Fibroblast of skin of left quadriceps (primary cell): ENCODE data around the gene PRKCE.
"Not testable (repeated sequence)": the region's sequence is repeated elsewhere in the genome, so short reads cannot be mapped to it uniquely, and the experiment has no call there.

ENCODE experiments used
- DNase-seq, 2 experiments: peaks; one replicate each; pipeline ENCODE4 v3.0.0-alpha.2; 2013; ENCODE audit warnings: low read depth in 2 of 2

Gene PRKCE

GRCh38 chr2:45889620-45890370 lies 238.3 kb downstream of the PRKCE start:
- DNase-seq, result no peak

DNA sequence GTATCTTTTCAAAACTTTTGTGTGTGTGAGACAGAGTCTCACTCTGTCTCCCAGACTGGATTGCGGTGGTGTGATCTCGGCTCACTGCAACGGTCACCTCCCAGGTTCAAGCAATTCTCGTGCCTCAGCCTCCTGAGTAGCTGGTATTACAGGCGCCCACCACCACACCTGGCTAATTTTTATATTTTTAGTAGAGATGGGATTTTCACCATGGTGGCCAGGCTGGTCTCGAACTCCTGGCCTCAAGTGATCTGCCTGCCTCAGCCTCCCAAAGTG lies 238.8 kb downstream of the PRKCE start:
- DNase-seq, result not testable (repeated sequence)

GRCh38 chr2:45890819-45891218 lies 239.3 kb downstream of the PRKCE start:
- no peak for DNase-seq

- no peak for DNase-seq
These were observed 240.4 kb downstream of the PRKCE start for GRCh38 chr2:45891719-45892424.

DNA sequence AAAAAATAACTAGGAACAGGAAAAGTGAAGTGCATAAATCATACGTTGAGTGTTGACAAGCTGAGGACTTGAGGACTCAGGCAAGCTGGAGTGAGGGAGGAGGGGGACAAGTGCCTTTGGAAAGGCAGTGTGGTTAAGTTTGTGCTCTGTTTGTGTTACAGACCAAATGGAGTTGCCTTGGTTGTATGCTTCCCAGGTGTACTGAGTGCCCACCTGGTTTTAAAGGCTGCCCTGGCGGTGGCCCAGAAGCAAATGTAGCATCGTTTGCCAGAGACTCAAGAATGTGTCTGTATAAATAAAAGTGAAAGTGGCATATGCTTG lies 240.9 kb downstream of the PRKCE start:
- peak; percentile 52 for DNase-seq

DNA sequence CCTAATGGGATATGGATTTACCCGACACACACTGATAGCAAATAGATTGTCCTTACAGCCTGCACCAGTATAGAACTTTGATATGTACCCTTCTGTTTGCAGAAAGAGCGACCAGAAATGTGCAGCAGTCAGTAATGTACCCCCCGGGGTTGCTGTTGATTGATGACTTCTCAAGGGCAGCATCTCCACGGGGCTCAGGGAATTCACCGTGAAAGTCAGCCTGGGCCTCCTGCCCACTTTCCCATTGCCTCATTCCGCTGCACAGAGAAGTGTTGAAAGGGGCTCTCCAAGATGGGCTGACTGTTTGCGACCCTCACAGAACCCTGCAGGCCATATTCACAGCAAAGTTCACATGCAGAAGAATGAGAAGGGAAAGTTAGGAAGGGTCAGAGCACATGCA lies 241.3 kb downstream of the PRKCE start:
- DNase-seq, result peak; percentile 60 to 61

DNA sequence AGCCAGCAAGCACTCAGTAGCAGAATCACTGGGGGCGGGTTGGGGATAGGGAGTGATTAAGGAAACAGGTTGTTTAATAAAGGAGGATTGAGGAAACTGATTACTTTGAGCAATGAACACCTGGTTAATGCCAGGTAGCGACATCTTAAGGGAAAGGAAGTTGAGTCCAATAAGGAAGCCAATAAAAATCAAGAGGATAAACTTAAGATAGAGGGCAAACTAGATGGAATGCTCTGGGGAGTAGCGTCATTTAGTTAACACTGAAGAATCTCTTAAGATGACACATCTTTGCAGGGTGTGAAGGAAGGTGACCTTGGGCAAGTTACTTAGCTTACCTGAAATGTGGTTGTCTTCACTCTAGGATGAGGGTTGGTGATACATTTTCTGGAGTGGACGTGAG lies 242.7 kb downstream of the PRKCE start:
- no peak for DNase-seq

- DNase-seq, result peak; percentile 69 to 75
These were observed 243.9 kb downstream of the PRKCE start for GRCh38 chr2:45895241-45895861.

- DNase-seq, result no peak
These were observed 244.8 kb downstream of the PRKCE start for GRCh38 chr2:45896311-45896710.

DNA sequence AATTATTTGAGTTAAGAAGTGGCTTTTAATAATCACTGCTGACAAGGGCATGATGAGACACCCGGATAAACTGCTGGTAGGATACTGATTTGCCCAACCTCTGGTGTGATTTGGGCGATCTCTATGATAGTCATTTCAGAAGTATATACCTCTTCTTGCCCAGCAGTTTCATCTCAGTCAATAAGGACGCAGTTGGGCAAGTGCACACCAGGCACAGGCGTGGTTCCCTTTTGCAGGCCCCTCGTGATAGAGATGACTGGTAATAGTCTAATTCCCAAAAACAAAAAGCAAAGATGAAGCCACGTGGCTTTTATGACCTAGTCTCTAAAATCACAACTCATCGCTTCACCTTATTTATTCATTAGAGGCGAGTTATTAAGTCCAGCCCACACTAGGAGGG lies 246.4 kb downstream of the PRKCE start:
- DNase-seq, result no peak

DNA sequence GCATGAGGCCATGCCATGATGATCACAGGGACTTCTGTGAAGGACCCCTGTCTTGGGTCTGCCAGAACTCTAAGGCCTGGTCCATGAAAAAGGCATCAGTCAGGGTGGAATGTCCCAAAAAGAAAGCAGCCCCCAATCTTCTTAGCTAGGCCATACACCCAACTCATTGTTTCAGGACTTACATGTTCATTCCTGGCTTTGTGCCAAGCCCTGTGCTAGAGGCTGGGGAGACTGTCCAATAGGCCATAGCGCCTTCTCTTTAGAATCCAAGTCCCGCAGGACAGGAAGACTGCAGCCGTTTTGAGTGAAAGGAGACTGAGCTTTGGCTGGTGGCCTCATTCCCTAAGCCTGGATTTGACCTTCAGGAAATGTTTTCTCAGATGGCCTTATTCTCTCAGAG lies 247.3 kb downstream of the PRKCE start:
- DNase-seq, result no peak

DNA sequence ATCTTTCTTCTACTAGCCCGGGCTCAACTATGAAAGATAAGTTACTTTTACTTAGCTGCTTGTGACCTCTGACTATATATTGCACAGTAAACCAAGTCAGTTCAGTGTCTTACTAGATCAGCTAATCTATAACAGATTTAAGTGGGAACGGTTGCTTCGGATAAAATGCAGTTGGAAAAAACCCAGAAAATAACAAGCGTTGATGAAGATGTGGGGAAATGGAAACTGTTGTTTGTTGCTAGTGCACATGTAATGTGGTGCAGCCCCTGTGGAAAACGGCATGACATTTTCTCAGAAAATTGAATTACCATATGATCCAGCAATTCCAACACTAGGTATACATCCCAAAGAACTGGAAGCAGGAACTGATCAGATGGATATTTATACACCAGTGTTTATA lies 248.5 kb downstream of the PRKCE start:
- DNase-seq, result peak in 1 of 2 experiments; percentile 10

GRCh38 chr2:45901468-45902032 lies 250.1 kb downstream of the PRKCE start:
- DNase-seq, result no peak

DNA sequence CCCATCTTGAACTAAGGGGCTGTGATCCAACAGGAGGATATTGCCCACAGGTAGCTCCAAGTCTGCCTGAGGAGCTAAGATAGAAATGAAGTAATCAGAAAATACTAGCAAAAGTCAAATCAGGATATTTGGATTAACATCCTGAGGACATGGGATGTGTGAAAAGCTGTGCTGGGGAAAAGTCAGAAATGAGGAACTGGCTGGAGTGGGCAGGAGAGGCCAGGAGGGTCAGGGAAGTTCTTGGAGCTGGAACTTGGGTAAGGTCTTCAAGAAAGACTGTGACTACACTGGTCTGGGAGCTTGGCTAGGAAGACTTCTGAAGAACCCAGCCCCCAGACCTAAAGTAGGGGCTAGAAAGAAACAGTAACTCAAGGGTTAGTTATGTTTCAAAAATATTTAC lies 250.9 kb downstream of the PRKCE start:
- no peak for DNase-seq

- DNase-seq, result no peak
These were observed 251.4 kb downstream of the PRKCE start for GRCh38 chr2:45902781-45903375.

DNA sequence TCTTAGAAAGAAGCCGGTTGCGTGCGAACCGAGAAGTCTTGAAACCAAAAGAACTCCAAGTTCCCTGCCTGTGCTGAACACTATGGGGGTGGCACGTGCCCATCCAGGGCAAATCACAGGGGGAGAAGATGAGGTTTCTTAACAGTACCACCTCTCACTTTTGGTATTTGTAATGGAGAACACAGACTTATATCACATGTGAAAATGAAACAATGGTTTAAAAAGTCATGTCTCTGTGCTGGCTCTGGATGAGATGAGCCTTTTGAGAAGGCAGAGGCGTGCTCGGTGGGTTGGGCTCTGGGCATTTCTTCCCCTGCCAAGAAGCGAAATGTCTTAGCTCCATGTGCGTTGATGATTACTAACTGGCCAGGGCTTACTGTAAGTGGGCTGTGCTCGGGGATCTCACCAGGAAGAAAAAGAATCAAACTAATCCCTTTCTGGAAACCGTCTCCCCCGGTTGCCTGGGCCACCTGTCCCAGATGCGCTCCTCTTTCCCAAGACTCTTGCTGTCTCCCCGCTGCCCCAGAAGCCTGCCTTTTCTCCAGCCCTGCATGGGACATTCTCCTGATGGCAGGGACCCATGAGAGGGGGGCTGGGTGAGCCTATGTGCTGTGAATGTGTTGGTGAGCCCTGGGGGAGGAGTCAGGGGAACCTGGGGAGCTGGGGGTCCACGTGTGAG lies 252.9 kb downstream of the PRKCE start:
- no peak for DNase-seq

GRCh38 chr2:45904946-45905631 lies 253.6 kb downstream of the PRKCE start:
- DNase-seq, result no peak

GRCh38 chr2:45905632-45905958 lies 254.1 kb downstream of the PRKCE start:
- DNase-seq, result no peak

- no peak for DNase-seq
These were observed 256.1 kb downstream of the PRKCE start for GRCh38 chr2:45907592-45907991.

DNA sequence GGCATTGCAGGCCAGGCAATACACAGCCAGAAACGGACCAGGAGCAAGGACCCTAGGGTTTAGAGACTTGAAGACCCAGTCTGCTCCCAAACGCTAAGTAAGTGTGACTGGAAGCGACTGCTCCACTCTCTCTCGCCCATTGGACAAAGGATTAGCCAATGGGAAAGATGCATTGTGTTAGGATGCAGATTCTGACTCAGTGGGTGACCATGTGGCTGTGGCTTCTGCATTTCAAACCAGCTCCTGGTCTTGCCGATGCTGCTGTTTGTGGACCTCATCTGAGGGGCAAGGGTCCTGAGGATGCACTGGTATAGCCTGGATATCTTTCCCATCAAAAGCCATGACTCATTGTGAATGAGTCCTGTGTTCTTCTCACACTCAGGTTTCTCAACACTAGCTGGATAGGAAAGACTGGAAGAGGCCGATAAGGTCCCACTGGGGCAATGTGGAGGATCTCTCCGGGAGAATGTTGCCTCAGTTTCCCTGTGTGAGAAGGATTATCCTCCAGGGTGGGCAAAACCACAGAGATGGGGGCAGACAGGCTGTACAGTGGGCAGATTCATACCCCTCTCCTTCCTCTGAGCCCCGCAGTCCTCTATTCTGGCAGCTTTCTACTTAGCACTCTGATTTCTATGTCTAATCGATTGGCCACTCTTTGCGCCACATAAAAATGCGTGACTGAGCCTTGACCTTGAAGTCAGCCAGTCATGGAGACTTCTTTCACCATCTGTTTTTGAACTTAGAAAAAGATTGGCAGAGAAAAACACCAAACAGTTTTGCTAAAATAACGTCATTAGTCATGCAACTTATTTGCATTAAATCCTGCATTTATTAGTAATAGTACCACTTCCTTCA lies 257.1 kb downstream of the PRKCE start:
- no peak for DNase-seq

DNA sequence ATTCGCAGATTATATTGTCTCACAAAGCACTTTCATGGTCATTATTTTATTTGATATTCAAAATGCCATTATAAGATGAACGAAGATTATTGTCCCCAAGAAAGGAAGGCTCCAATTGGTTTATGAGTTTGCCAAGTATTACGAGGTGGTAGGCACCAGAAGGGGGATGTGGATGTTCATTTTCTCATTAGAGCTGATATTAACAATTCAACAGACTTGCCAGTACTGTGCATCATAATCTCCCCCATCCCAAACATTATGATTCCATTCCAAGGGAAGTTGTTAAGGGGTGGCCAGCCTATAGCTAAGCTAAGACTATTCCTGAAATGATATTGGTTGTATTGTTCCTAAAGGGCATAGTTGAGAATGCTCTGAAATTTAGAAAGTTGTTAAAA lies 257.7 kb downstream of the PRKCE start:
- DNase-seq, result no peak
